Spleen (tissue), 7 donors: ENCODE data around the gene CTTNBP2NL.

Source experiments
- CTCF ChIP-seq, 11 experiments: fragments of 200-600 bp in 7 of 11; fragments of 450-650 bp in 4 of 11; sonication (generic) in 4 of 11; IDR thresholded peaks in 8 of 11; conservative IDR thresholded peaks in 3 of 11; 1 replicate in 7 of 11; 2 replicates in 4 of 11; pipeline versions ENCODE4 v1.4.0 to v1.8.0; 2016 to 2021; ENCODE audit warnings: antibody characterized with exemption in 11 of 11, inconsistent platforms in 4 of 11, mild to moderate bottlenecking in 1 of 11
- POLR2A ChIP-seq, 3 donors: fragments of 450-650 bp; IDR thresholded peaks; one replicate each; pipeline ENCODE4 v1.5.1; 2017; ENCODE audit warnings: antibody characterized with exemption in 3 of 3, mild to moderate bottlenecking in 1 of 3
- POLR2AphosphoS5 ChIP-seq, 3 donors: sonication (generic); formaldehyde crosslinking; IDR thresholded peaks; one replicate each; pipeline ENCODE4 v1.5.1; 2017; ENCODE audit warnings: antibody characterized with exemption in 3 of 3
- donor health status: DM: no; HTN: no; CAD: no; lungs with moderate emphysema.
- donor health status: DM: no; HTN: no; CAD: no.
- donor health status: DM: no; HTN: no; CAD: no.

DNA sequence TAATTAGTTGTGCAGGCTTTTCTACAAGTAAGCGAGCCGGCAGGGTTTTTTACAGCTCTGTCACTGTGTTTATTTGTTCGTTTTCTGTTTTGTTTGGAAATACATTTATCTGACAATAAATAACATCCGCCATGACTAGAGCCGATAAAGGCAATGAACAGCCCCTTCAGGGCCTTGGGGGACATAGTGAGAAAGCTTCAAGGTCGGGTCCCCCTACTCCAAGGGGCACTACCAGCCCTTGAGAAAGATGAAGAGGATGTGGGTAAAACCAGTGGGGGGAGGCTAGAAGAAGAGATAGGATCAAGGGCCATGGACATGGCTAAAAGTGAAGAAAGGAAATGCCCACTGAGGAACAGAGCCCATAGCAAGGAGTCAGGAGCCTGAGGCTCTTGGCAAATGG lies 38.5 kb upstream of the CTTNBP2NL start:
- TF ChIP-seq CTCF (IDR thresholded peaks at IDR 0.05 in 8 of 11, conservative IDR thresholded peaks at IDR 0.05 in 3 of 11) (no peak), POLR2A (IDR thresholded peaks at IDR 0.05) (no peak), POLR2AphosphoS5 (IDR thresholded peaks at IDR 0.05) (no peak)
